Osteoblast (primary cell): ENCODE results near the gene GPR15LG. TPM values are rescaled to one million over a fixed set of nuclear protein-coding genes. Genes with fewer than 3 reads are reported as not detected.
"Not testable (repeated sequence)": the region's sequence is repeated elsewhere in the genome, so short reads cannot be mapped to it uniquely, and the experiment has no call there.

ENCODE experiments used
- DNase-seq: peaks from one replicate; pipeline ENCODE4 v3.0.0; 2011; ENCODE audit warnings: low spot score, mixed read lengths; ENCODE audit not compliant: insufficient read length; ENCODE audit errors: missing footprints
- H2AFZ ChIP-seq: 2 replicates; pipeline ENCODE4 v1.6.0; 2011; ENCODE audit warnings: mild to moderate bottlenecking, low read length
- H3K27ac ChIP-seq: 2 replicates; pipeline ENCODE4 v1.5.1; 2011; ENCODE audit warnings: mild to moderate bottlenecking, low read depth, low read length, moderate library complexity
- H3K27me3 ChIP-seq: 2 replicates; pipeline ENCODE4 v1.6.0; 2012; ENCODE audit warnings: mild to moderate bottlenecking, control low read depth, inconsistent platforms, low read length, moderate library complexity; ENCODE audit not compliant: insufficient read depth
- H3K36me3 ChIP-seq: 2 replicates; pipeline ENCODE4 v1.5.1; 2011; ENCODE audit warnings: mild to moderate bottlenecking, low read length, control low read depth, moderate library complexity; ENCODE audit not compliant: insufficient read depth
- H3K4me1 ChIP-seq: 2 replicates; pipeline ENCODE4 v1.5.1; 2011; ENCODE audit warnings: mild to moderate bottlenecking, low read length, control low read depth, moderate library complexity; ENCODE audit not compliant: insufficient read depth
- H3K4me2 ChIP-seq: 2 replicates; pipeline ENCODE4 v1.6.0; 2011; ENCODE audit warnings: mild to moderate bottlenecking, low read length; ENCODE audit not compliant: insufficient read depth
- H3K4me3 ChIP-seq: fragments of 200-600 bp; sonication (generic); 3 replicates; pipeline ENCODE4 v1.5.1; 2012; ENCODE audit warnings: mild to moderate bottlenecking, low read length, inconsistent platforms; ENCODE audit not compliant: insufficient read depth
- H3K79me2 ChIP-seq: 2 replicates; pipeline ENCODE4 v1.6.0; 2012; ENCODE audit warnings: mild to moderate bottlenecking, low read length, control low read depth, inconsistent platforms; ENCODE audit not compliant: insufficient read depth
- H3K9me3 ChIP-seq: 2 replicates; pipeline ENCODE4 v1.5.1; 2011; ENCODE audit warnings: low read depth, low read length, control low read depth
- H4K20me1 ChIP-seq: 2 replicates; pipeline ENCODE4 v1.6.0; 2012; ENCODE audit warnings: mild to moderate bottlenecking, low read length, control low read depth; ENCODE audit not compliant: insufficient read depth
- CTCF ChIP-seq: IDR thresholded peaks from 2 replicates; pipeline ENCODE4 v1.5.1; 2011; ENCODE audit warnings: mild to moderate bottlenecking, low read depth, low read length, moderate library complexity; ENCODE audit errors: extremely low read depth
- total RNA-seq: library from RNA; depleted of rRNA; stranded (reverse); fragments of >200 nt; gene quantifications from 2 replicates; pipeline ENCODE4 v1.2.3, GENCODE V29; 2012

The GPR15LG gene
- total RNA-seq, 1 donor: not detected

GRCh38 chr10:84164442-84164841 is 9.2 kb upstream of the GPR15LG start:
- DNase-seq: no peak
- no peak overlapping the region for H3K4me3 ChIP-seq
- H3K36me3 ChIP-seq: no peaks in the 10 kb centered on the region
- H3K4me1 ChIP-seq: no peaks in the 10 kb centered on the region
- H3K27me3 ChIP-seq: peaks cover 5% of the 10 kb centered on the region
- no peaks in the 10 kb centered on the region for H4K20me1 ChIP-seq
- H3K9me3 ChIP-seq: no peaks in the 10 kb centered on the region
- H3K27ac ChIP-seq: no peak overlapping the region
- no peak for TF ChIP-seq CTCF
- no peaks in the 10 kb centered on the region for H3K79me2 ChIP-seq
- H2AFZ ChIP-seq: no peak overlapping the region
- H3K4me2 ChIP-seq: no peak overlapping the region

GRCh38 chr10:84166620-84167288 is 6.8 kb upstream of the GPR15LG start:
- no peaks in the 10 kb centered on the region for H3K4me1 ChIP-seq
- no peak for TF ChIP-seq CTCF
- no peaks in the 10 kb centered on the region for H3K79me2 ChIP-seq

GRCh38 chr10:84167289-84167653 is 6.3 kb upstream of the GPR15LG start:
- not testable (repeated sequence) for H3K27me3 ChIP-seq, H3K9me3 ChIP-seq, H3K36me3 ChIP-seq, H3K4me2 ChIP-seq, H3K4me1 ChIP-seq, H3K4me3 ChIP-seq, H2AFZ ChIP-seq, DNase-seq, H3K27ac ChIP-seq, H4K20me1 ChIP-seq, H3K79me2 ChIP-seq

More at GRCh38 chr10:84166620-84167288, 6.8 kb upstream of the GPR15LG start:
- no peaks in the 10 kb centered on the region for H3K9me3 ChIP-seq
- no peak for DNase-seq
- H3K4me3 ChIP-seq: no peak overlapping the region
- no peaks in the 10 kb centered on the region for H3K36me3 ChIP-seq
- H2AFZ ChIP-seq: no peak overlapping the region
- no peak overlapping the region for H3K27ac ChIP-seq
- H3K27me3 ChIP-seq: peaks cover 5% of the 10 kb centered on the region
- no peaks in the 10 kb centered on the region for H4K20me1 ChIP-seq
- no peak overlapping the region for H3K4me2 ChIP-seq

- H3K4me1 ChIP-seq, H3K27ac ChIP-seq, H4K20me1 ChIP-seq, H3K27me3 ChIP-seq, H3K9me3 ChIP-seq, H3K4me2 ChIP-seq, H3K79me2 ChIP-seq, DNase-seq, H3K4me3 ChIP-seq, H2AFZ ChIP-seq, H3K36me3 ChIP-seq: not testable (repeated sequence)
These were observed 5.2 kb upstream of the GPR15LG start for GRCh38 chr10:84168382-84168781.

GRCh38 chr10:84171237-84171636 is 2.4 kb upstream of the GPR15LG start:
- H3K4me1 ChIP-seq, H3K27ac ChIP-seq, H3K4me2 ChIP-seq, DNase-seq, H3K4me3 ChIP-seq, H3K79me2 ChIP-seq, H3K9me3 ChIP-seq, H3K36me3 ChIP-seq, H2AFZ ChIP-seq, H4K20me1 ChIP-seq, H3K27me3 ChIP-seq: not testable (repeated sequence)

GRCh38 chr10:84171700-84172466 is 1.7 kb upstream of the GPR15LG start:
- not testable (repeated sequence) for H3K79me2 ChIP-seq, H2AFZ ChIP-seq, H3K4me3 ChIP-seq, H3K36me3 ChIP-seq, H3K27ac ChIP-seq, H3K4me1 ChIP-seq, H3K4me2 ChIP-seq, H3K9me3 ChIP-seq, H4K20me1 ChIP-seq, H3K27me3 ChIP-seq, DNase-seq
